Endodermal cell (in vitro differentiated cells): ENCODE results near the gene KLF15. TPM values are rescaled to one million over a fixed set of nuclear protein-coding genes. Genes with fewer than 3 reads are reported as not detected.

Source experiments
- DNase-seq: peaks from one replicate; pipeline ENCODE4 v3.0.0-alpha.2; 2017
- H3K27ac ChIP-seq: 2 replicates; pipeline ENCODE4 v1.5.1; 2013; ENCODE audit warnings: mild to moderate bottlenecking, low read depth, low read length, moderate library complexity
- H3K27me3 ChIP-seq: 2 replicates; pipeline ENCODE4 v1.6.1; 2013; ENCODE audit warnings: mild to moderate bottlenecking, low read length, moderate library complexity; ENCODE audit not compliant: insufficient read depth, control insufficient read depth, poor library complexity, severe bottlenecking
- H3K36me3 ChIP-seq: 2 replicates; pipeline ENCODE4 v1.7.0; 2013; ENCODE audit warnings: mild to moderate bottlenecking, low read length, moderate library complexity; ENCODE audit not compliant: control insufficient read depth, insufficient read depth
- H3K4me1 ChIP-seq: one replicate; pipeline ENCODE4 v1.7.0; 2013; ENCODE audit warnings: low read length; ENCODE audit not compliant: control insufficient read depth, insufficient read depth
- H3K4me3 ChIP-seq: 2 replicates; pipeline ENCODE4 v1.5.1; 2013; ENCODE audit warnings: mild to moderate bottlenecking, low read length, moderate library complexity
- H3K9ac ChIP-seq: 2 replicates; pipeline ENCODE4 v1.6.1; 2013; ENCODE audit warnings: mild to moderate bottlenecking, low read length, moderate library complexity; ENCODE audit not compliant: poor library complexity, severe bottlenecking; ENCODE audit errors: extremely low read depth
- H3K9me3 ChIP-seq: 2 replicates; pipeline ENCODE4 v1.6.1; 2013; ENCODE audit warnings: mild to moderate bottlenecking, low read length, moderate library complexity; ENCODE audit not compliant: control insufficient read depth
- H3K27ac Mint-ChIP-seq: 2 replicates; pipeline ENCODE4 v1.8.0; 2020; ENCODE audit warnings: mixed read lengths
- H3K27me3 Mint-ChIP-seq: 2 replicates; pipeline ENCODE4 v1.8.0; 2021; ENCODE audit warnings: mild to moderate bottlenecking, mixed read lengths; ENCODE audit not compliant: insufficient read depth
- H3K36me3 Mint-ChIP-seq: 2 replicates; pipeline ENCODE4 v1.8.0; 2020; ENCODE audit warnings: low read depth, mixed read lengths
- H3K4me1 Mint-ChIP-seq: 2 replicates; pipeline ENCODE4 v1.8.0; 2020; ENCODE audit warnings: mixed read lengths
- H3K4me3 Mint-ChIP-seq: 2 replicates; pipeline ENCODE4 v1.8.0; 2020; ENCODE audit warnings: mild to moderate bottlenecking, moderate library complexity, mixed read lengths
- H3K9me3 Mint-ChIP-seq: 2 replicates; pipeline ENCODE4 v1.8.0; 2020; ENCODE audit warnings: mild to moderate bottlenecking, mixed read lengths
- CTCF ChIP-seq: fragments of 200-600 bp; sonication (generic); conservative IDR thresholded peaks from 2 replicates; pipeline ENCODE4 v1.5.0; 2021; ENCODE audit warnings: antibody characterized with exemption, mild to moderate bottlenecking
- WGBS, 2 experiments: methylation state at CpG; one replicate each; pipeline versions ENCODE4 v1.1.5 to v1.1.7; 2013; ENCODE audit warnings: missing lambda C conversion rate in 2 of 2, mixed read lengths in 1 of 2; ENCODE audit not compliant: insufficient coverage in 1 of 2, insufficient read length in 1 of 2; 5-methylcytosine and 5-hydroxymethylcytosine counted together
- total RNA-seq, 2 donors: library from RNA; stranded (reverse); fragmentation: NEBNext Ultra II Directional in 1 of 2; extraction: Animal tissue kit (Norgen Biotek cat#: 25700) in 1 of 2; gene quantifications; 2 replicates in 1 of 2; 3 replicates in 1 of 2; pipeline ENCODE4 v1.2.1, GENCODE V29; 2021

The KLF15 gene
- total RNA-seq, 2 donors from 2014 or later: 20.7 to 31.1 TPM

GRCh38 chr3:126309861-126310655 lies 47.1 kb downstream of the KLF15 start:
- no peaks in the 10 kb centered on the region for H3K9me3 ChIP-seq
- no peak overlapping the region for H3K4me3 ChIP-seq
- H3K27me3 Mint-ChIP-seq: peaks cover 4% of the 10 kb centered on the region
- no peak for TF ChIP-seq CTCF
- H3K9ac ChIP-seq: no peak overlapping the region
- H3K4me1 Mint-ChIP-seq: no peaks in the 10 kb centered on the region
- no peak overlapping the region for H3K27ac ChIP-seq
- no peaks in the 10 kb centered on the region for H3K36me3 ChIP-seq
- H3K9me3 Mint-ChIP-seq: peaks cover 8% of the 10 kb centered on the region
- H3K36me3 Mint-ChIP-seq: peaks cover 3% of the 10 kb centered on the region
- DNase-seq: no peak
- WGBS, 2 experiments: 91 to 92% methylated on average over 9 to 12 of the region's 12 CpGs
- H3K4me3 Mint-ChIP-seq: no peak overlapping the region
- H3K27me3 ChIP-seq: no peaks in the 10 kb centered on the region
- H3K27ac Mint-ChIP-seq: no peak overlapping the region
- no peaks in the 10 kb centered on the region for H3K4me1 ChIP-seq

- Histone ChIP-seq H3K9me3 (peaks cover 3% of the 10 kb centered on the region), H3K9ac (no peak overlapping the region), H3K4me1 (no peaks in the 10 kb centered on the region), H3K36me3 (no peaks in the 10 kb centered on the region), H3K4me3 (no peak overlapping the region), H3K27me3 (no peaks in the 10 kb centered on the region), H3K27ac (no peak overlapping the region)
- Mint-ChIP-seq H3K27ac (no peak overlapping the region), H3K4me3 (no peak overlapping the region), H3K27me3 (peaks cover 4% of the 10 kb centered on the region), H3K36me3 (peaks cover 3% of the 10 kb centered on the region), H3K9me3 (peaks cover 12% of the 10 kb centered on the region), H3K4me1 (no peaks in the 10 kb centered on the region)
- no peak for DNase-seq
- TF ChIP-seq CTCF: no peak
- WGBS, 2 experiments: 90 to 95% methylated on average over 8 to 11 of the region's 11 CpGs
These were observed 48.0 kb downstream of the KLF15 start for GRCh38 chr3:126309165-126309564.

GRCh38 chr3:126308394-126309125 lies 48.6 kb downstream of the KLF15 start:
- Mint-ChIP-seq H3K4me1 (no peaks in the 10 kb centered on the region), H3K27me3 (peaks cover 4% of the 10 kb centered on the region), H3K9me3 (peaks cover 17% of the 10 kb centered on the region), H3K27ac (no peak overlapping the region), H3K36me3 (peaks cover 3% of the 10 kb centered on the region), H3K4me3 (no peak overlapping the region)
- no peaks in the 10 kb centered on the region for H3K4me1 ChIP-seq
- no peaks in the 10 kb centered on the region for H3K36me3 ChIP-seq
- TF ChIP-seq CTCF: peak; percentile 47
- H3K27ac ChIP-seq: no peak overlapping the region
- no peak overlapping the region for H3K9ac ChIP-seq
- DNase-seq: peak; percentile 51
- no peaks in the 10 kb centered on the region for H3K27me3 ChIP-seq
- WGBS, 2 experiments: 91 to 92% methylated on average over 12 to 24 of the region's 24 CpGs
- H3K4me3 ChIP-seq: no peak overlapping the region
- H3K9me3 ChIP-seq: peaks cover 9% of the 10 kb centered on the region
